ENCODE measurements around the gene MEF2B.

DNA sequence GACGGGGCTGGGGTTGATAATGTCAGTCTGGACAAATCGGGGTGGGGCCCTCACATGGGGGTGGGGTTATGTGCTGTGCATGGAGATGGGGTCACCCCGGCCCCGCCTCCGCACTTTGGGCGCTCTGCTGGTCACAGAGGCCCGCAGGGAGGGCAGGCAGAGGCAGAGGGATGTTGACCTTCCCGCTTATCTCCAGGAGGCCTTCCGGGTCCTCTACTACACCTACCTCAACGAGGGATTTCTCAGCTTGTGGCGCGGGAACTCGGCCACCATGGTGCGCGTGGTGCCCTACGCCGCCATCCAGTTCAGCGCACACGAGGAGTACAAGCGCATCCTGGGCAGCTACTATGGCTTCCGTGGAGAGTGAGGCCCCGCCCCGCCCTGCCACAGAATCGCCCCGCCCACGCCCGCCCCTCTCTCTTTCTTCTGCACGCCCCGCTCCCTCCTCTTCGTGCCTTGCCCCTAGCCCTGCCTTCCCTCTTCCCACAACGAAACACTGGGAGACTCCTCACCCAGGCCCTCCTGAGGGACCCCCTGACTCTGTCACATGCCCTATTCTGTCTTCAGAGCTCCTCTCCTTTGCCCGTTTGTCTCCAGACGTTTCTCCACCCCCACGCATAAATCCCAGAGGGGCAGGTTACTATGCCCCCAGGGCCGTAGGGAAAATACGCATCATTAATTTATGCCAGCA is 64.6 kb downstream of the MEF2B start:
- TF ChIP-seq CTCF (conservative IDR thresholded peaks at IDR 0.05) (no peak), ZFX (IDR thresholded peaks at IDR 0.05) (no peak)
